Stimulated activated CD8-positive, alpha-beta memory T cell treated with anti-CD3 and anti-CD28 coated beads, Interleukin-12 subunit alpha, Interleukin-12 subunit beta, amount 100 ng/mL, for 1 hour (primary cell): ENCODE results near the gene DYNC1H1.
"Not testable (repeated sequence)": the region's sequence is repeated elsewhere in the genome, so short reads cannot be mapped to it uniquely, and the experiment has no call there.

Experiments used
- DNase-seq: peaks from one replicate; pipeline ENCODE4 v3.0.0-alpha.2; 2020; ENCODE audit warnings: low read depth

DYNC1H1 gene

GRCh38 chr14:102064590-102064989 lies 100.2 kb downstream of the DYNC1H1 start:
- not testable (repeated sequence) for DNase-seq

GRCh38 chr14:102066041-102066451 lies 101.7 kb downstream of the DYNC1H1 start:
- DNase-seq, result no peak

- no peak for DNase-seq
Observed at GRCh38 chr14:102071283-102071998, 107.1 kb downstream of the DYNC1H1 start.

GRCh38 chr14:102074415-102074964 lies 110.1 kb downstream of the DYNC1H1 start:
- DNase-seq, result no peak

- DNase-seq, result no peak
Observed at GRCh38 chr14:102075155-102075554, 110.8 kb downstream of the DYNC1H1 start.

- no peak for DNase-seq
Observed at GRCh38 chr14:102077382-102077709, 113.0 kb downstream of the DYNC1H1 start.

GRCh38 chr14:102078361-102078791 lies 114.0 kb downstream of the DYNC1H1 start:
- not testable (repeated sequence) for DNase-seq

GRCh38 chr14:102078831-102079699 lies 114.7 kb downstream of the DYNC1H1 start:
- no peak for DNase-seq

GRCh38 chr14:102079700-102079979 lies 115.3 kb downstream of the DYNC1H1 start:
- DNase-seq, result no peak

GRCh38 chr14:102080183-102081080 lies 116.1 kb downstream of the DYNC1H1 start:
- no peak for DNase-seq

- DNase-seq, result no peak
Observed at GRCh38 chr14:102081231-102082080, 117.1 kb downstream of the DYNC1H1 start.

GRCh38 chr14:102084522-102084921 lies 120.1 kb downstream of the DYNC1H1 start:
- not testable (repeated sequence) for DNase-seq

GRCh38 chr14:102084931-102085330 lies 120.6 kb downstream of the DYNC1H1 start:
- DNase-seq, result no peak

GRCh38 chr14:102085488-102085887 lies 121.1 kb downstream of the DYNC1H1 start:
- no peak for DNase-seq

- DNase-seq, result peak; percentile 33
Observed at GRCh38 chr14:102085948-102086708, 121.8 kb downstream of the DYNC1H1 start.

GRCh38 chr14:102086709-102086971 lies 122.3 kb downstream of the DYNC1H1 start:
- no peak for DNase-seq

- DNase-seq, result peak; percentile 97
Observed at GRCh38 chr14:102086972-102087761, 122.8 kb downstream of the DYNC1H1 start, which contains the start of gene HSP90AA1. TSS of gene HSP90AA1 (minus strand) at chr14:102087044. CDS start at chr14:102086378, 666 bp downstream.

- no peak for DNase-seq
Observed at GRCh38 chr14:102087762-102088011, 123.3 kb downstream of the DYNC1H1 start.

GRCh38 chr14:102088012-102088792 lies 123.8 kb downstream of the DYNC1H1 start:
- DNase-seq, result peak; percentile 21
